NCI-H128 (cell line): ENCODE results near the gene PRPF38B.
"Not testable (repeated sequence)": the region's sequence is repeated elsewhere in the genome, so short reads cannot be mapped to it uniquely, and the experiment has no call there.

Source experiments
- DNase-seq: peaks from one replicate; lab custom pipeline; 2025; ENCODE audit not compliant: unreplicated experiment; lab: John Stamatoyannopoulos, UW

Gene PRPF38B

GRCh38 chr1:108679586-108680213 lies 12.4 kb upstream of the PRPF38B start:
- no peak for DNase-seq

- not testable (repeated sequence) for DNase-seq
These were observed 10.4 kb upstream of the PRPF38B start for GRCh38 chr1:108681701-108682100.

GRCh38 chr1:108685529-108685928 lies 6.6 kb upstream of the PRPF38B start:
- DNase-seq = no peak

- no peak for DNase-seq
These were observed 5.3 kb upstream of the PRPF38B start for GRCh38 chr1:108686614-108687313.

- DNase-seq = no peak
These were observed 775 bp upstream of the PRPF38B start for GRCh38 chr1:108691128-108691941.

GRCh38 chr1:108692724-108693655 lies 880 bp downstream of the PRPF38B start:
- DNase-seq = peak; percentile 27

- no peak for DNase-seq
These were observed 3.4 kb downstream of the PRPF38B start for GRCh38 chr1:108695535-108695934.

GRCh38 chr1:108699375-108700332 lies 7.5 kb downstream of the PRPF38B start:
- DNase-seq = no peak

- DNase-seq = no peak
These were observed 9.2 kb downstream of the PRPF38B start for GRCh38 chr1:108701176-108701849.

- not testable (repeated sequence) for DNase-seq
These were observed 10.0 kb downstream of the PRPF38B start for GRCh38 chr1:108702109-108702508.

- DNase-seq = no peak
These were observed 11.8 kb downstream of the PRPF38B start for GRCh38 chr1:108703939-108704338.

GRCh38 chr1:108704496-108704895 lies 12.4 kb downstream of the PRPF38B start:
- DNase-seq = no peak

GRCh38 chr1:108706643-108707042 lies 14.5 kb downstream of the PRPF38B start:
- DNase-seq = no peak

- DNase-seq = no peak
These were observed 16.9 kb downstream of the PRPF38B start for GRCh38 chr1:108708691-108709660.

- DNase-seq = no peak
These were observed 20.6 kb downstream of the PRPF38B start, which contains the start of gene FNDC7 for GRCh38 chr1:108712606-108713150. FNDC7 (plus strand) TSS chr1:108712908; CDS start chr1:108712934, 26 bp downstream.

- DNase-seq = no peak
These were observed 23.8 kb downstream of the PRPF38B start for GRCh38 chr1:108715932-108716331.

- no peak for DNase-seq
These were observed 24.5 kb downstream of the PRPF38B start for GRCh38 chr1:108716437-108717230.
